22Rv1 (cell line): ENCODE results near the gene DPH1.

Experiments used
- H3K27ac ChIP-seq: fragments of 450-650 bp; 2 replicates; pipeline ENCODE4 v1.5.1; 2017
- ZFX ChIP-seq: fragments of 450-650 bp; IDR thresholded peaks from 2 replicates; pipeline ENCODE4 v1.6.1; 2017; ENCODE audit warnings: antibody characterized with exemption, borderline replicate concordance
- TF ChIP-seq, protein P1 (sequence below): fragments of 450-650 bp; IDR thresholded peaks from 2 replicates; pipeline ENCODE4 v1.5.1; 2017; ENCODE audit warnings: mild to moderate bottlenecking

The DPH1 gene

DNA sequence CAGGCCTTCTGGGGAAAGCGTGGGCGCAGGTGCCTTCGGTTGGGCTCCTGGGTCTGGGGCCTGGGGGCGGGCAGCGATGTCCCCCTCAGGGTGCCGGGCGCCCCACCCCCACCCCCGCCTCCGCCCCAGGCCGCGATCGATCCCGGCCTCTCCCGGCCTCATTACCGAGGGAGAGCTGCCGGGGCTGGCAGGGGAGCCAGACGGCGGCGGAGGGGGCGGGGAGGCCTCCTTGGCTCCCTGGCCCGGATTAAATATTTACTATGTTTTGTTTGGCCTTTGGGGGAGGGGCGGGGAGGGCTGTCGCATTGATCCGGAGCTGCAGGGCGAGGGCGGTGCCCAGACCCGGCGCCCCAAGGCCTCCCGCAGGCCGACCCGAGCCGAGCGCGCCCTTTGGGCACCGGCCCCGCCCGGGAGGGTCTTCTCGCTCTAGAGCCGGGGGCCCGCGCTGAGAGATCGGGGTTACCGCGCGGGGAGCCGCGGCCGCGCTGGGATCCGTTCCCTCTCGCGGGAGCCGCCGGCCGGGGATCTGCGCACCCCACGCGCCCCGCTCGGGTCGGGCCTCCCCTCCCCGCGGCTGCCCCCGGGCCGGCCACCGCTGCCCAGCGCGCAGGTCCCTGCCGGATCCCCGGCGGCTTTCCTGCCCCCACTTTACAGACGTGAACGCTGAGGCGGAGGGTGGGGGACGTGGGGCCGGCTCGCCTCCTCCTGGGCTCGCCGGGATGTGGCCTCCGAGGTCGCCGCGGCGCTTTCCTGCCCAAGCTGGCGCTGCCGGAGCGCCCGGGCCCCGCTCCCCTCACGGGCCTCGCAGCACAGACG, 31.8 kb upstream of the DPH1 start:
- TF ChIP-seq ZFX = no peak
- TF ChIP-seq, protein P1, sequence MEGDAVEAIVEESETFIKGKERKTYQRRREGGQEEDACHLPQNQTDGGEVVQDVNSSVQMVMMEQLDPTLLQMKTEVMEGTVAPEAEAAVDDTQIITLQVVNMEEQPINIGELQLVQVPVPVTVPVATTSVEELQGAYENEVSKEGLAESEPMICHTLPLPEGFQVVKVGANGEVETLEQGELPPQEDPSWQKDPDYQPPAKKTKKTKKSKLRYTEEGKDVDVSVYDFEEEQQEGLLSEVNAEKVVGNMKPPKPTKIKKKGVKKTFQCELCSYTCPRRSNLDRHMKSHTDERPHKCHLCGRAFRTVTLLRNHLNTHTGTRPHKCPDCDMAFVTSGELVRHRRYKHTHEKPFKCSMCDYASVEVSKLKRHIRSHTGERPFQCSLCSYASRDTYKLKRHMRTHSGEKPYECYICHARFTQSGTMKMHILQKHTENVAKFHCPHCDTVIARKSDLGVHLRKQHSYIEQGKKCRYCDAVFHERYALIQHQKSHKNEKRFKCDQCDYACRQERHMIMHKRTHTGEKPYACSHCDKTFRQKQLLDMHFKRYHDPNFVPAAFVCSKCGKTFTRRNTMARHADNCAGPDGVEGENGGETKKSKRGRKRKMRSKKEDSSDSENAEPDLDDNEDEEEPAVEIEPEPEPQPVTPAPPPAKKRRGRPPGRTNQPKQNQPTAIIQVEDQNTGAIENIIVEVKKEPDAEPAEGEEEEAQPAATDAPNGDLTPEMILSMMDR = no peak
- H3K27ac ChIP-seq = peak overlapping the region; percentile 98

DNA sequence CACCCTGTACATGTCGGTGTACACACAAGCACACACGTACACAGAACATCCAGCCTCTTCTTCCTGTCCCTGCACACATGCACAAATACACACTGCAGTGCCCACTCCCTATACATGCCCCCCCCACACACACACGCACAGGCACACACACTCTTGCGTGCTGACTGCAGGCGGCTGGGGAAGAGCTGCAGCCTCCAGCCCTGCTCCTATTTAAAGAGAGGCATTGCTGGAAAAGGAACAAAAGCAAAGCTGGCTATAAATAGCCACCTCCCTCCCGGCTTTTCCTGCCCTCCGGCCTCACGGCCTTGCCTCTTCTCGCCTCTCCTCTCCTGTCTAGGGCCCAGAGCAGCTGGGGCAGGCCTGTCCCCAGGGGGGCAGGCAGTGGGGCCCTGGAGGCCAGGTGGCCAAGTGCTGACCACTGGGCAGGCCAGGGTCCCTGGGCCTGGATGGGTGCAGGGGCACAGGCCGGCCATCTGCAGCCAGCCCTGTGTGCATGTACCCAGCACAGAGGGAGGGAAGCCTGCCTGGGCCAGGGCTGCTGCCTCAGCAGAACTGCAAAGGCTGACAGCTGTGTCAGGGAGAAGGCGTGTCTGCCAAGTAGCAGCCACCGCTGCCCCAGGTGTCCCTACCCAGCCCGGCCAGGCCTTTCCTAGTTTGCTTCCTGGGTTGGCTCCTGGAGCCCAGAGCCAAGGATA, 30.2 kb upstream of the DPH1 start:
- TF ChIP-seq, protein P1 = no peak
- TF ChIP-seq ZFX = no peak
- peak overlapping the region; percentile 98 for H3K27ac ChIP-seq

DNA sequence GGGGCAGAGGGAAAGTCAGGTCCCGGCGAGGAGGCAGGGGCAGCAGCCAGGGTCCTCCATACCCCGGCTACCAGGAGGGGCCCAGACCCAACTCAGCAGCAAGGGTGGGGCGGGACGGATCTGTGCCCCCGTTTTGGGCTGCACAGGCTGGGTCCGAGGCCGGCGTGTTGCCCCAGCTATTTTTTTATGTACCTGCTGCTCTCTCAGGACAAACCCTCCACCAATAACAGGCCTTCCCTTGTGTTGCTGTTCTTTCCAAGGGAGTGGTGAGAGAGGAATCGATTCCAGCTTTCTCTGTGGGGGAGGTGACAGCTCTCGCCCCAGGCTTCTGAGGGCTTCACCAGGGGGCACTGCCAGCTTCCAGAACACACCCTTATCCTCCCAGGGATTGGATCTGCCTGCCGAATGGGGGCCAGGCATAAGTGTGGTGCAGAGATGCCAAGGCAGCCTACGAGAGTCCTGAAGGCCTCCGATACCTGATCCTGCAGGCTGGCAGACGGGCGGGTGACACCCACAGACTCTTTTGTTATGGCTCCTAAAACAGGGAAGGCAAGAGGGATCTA, 27.1 kb upstream of the DPH1 start:
- H3K27ac ChIP-seq = peak overlapping the region; percentile 27; the same call in 1 of the 2 replicates
- TF ChIP-seq, protein P1 = no peak

- H3K27ac ChIP-seq = 0 out of 2 replicates have a peak overlapping the region, but pooled peaks have one; percentile 27
- TF ChIP-seq ZFX = no peak
- TF ChIP-seq, protein P1 = no peak
Measured at GRCh38 chr17:2003525-2003924, 26.4 kb upstream of the DPH1 start.

DNA sequence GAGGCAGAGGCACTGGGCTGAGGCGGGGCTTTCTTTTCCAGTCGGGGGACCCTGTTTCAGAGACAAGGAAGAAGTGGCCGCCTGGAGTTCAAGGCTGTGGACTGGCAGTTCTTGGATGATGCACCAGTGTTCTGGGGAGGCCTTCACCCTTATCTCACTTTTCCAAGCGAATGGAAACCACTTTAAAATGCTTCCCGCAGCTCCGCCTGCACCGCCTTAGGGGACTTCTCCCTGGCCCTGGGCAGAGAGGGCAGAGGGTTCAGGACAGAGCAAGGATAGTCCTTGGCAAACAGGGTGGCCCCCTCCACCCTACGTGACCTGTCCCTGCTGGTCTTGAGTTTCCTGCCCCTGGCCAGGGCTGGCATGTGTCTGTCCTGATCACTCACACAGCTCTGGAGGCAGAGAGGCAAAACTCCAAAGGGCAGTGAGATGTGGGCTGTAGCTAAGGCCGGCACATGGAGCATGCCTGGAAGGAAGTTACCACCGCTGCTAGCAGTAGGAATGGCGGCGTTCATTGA, 25.5 kb upstream of the DPH1 start:
- peak overlapping the region; percentile 26; the same call in 1 of the 2 replicates for H3K27ac ChIP-seq
- TF ChIP-seq ZFX = no peak

DNA sequence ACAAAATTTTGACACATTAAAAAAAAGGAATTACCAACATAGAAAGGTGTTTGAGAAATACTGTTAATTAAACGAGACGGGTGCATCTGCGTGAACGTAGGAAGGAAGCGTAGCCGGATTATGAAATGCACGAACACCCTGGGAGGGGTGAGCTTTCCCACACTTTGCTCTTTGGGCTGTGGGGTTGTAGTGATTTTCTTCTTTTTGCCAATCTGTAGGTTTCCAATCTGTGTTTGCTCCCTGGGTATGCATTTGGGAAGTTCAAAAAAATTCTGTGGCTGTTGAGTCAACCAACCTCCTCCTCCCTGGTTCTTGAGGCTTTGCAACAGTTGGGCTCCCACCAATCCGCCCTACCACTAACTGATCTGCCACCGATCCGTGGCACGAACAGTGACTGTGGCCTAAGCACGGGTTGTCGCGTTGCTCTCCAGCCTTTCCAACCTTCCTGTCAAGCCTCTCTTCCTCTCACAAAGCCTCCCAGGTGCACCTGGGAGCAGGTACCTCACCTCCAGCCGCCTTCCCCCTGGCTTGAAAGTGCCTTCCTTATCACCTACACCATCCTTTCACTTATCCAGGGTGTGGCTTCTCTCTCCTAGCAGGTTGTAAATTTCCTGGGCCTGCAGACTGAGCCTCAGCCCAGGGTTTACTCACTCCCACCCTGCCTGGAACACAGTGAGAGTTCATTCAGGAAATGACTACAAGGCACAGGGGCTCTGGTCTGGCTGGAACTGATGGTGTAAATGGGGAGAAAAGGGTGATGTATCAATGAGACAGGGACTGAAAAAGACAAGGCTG, 21.4 kb upstream of the DPH1 start:
- no peak for TF ChIP-seq ZFX
- TF ChIP-seq, protein P1 = no peak

DNA sequence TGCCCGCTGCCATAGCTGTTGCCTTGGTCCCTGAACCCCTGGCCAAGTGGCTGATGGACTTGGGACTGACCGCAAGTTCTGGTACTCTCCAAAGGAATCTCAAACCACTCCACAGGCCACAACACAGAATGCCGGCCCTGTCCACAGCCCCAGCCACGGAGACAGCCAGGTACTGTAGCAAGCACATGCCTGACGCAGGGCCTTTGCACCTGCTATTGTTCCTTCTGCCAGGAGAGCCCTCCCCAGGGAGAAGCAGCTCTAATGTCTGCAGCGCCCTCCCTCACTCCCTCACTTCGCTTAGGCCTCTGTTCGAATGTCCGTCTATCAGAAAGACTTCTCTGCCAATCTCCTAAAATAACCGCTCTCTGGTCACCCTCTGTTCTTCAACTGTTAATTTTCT, 20.2 kb upstream of the DPH1 start:
- TF ChIP-seq ZFX = no peak
- TF ChIP-seq, protein P1 = no peak
- no peak overlapping the region for H3K27ac ChIP-seq

More for the DNA sequence above, 21.4 kb upstream of the DPH1 start:
- H3K27ac ChIP-seq = peak overlapping the region; percentile 15; the same call in 1 of the 2 replicates
